AG09309 (cell line): ENCODE data around the gene MTHFD1L.

Source experiments
- DNase-seq: peaks from one replicate; pipeline ENCODE4 v3.0.0-alpha.2; 2010; ENCODE audit warnings: low read depth
- H3K4me3 ChIP-seq: 2 replicates; pipeline ENCODE4 v1.5.1; 2011; ENCODE audit warnings: mild to moderate bottlenecking, low read depth, low read length, moderate library complexity; ENCODE audit not compliant: control insufficient read depth
- TF ChIP-seq, protein P1 (sequence below): IDR thresholded peaks from 2 replicates; pipeline ENCODE4 v1.5.1; 2011; ENCODE audit warnings: mild to moderate bottlenecking, low read depth, low read length, inconsistent platforms; ENCODE audit not compliant: insufficient read depth, control insufficient read depth; ENCODE audit errors: missing control alignments

MTHFD1L gene

GRCh38 chr6:150992262-150992661, 126.8 kb downstream of the MTHFD1L start:
- no peak for DNase-seq
- TF ChIP-seq, protein P1, sequence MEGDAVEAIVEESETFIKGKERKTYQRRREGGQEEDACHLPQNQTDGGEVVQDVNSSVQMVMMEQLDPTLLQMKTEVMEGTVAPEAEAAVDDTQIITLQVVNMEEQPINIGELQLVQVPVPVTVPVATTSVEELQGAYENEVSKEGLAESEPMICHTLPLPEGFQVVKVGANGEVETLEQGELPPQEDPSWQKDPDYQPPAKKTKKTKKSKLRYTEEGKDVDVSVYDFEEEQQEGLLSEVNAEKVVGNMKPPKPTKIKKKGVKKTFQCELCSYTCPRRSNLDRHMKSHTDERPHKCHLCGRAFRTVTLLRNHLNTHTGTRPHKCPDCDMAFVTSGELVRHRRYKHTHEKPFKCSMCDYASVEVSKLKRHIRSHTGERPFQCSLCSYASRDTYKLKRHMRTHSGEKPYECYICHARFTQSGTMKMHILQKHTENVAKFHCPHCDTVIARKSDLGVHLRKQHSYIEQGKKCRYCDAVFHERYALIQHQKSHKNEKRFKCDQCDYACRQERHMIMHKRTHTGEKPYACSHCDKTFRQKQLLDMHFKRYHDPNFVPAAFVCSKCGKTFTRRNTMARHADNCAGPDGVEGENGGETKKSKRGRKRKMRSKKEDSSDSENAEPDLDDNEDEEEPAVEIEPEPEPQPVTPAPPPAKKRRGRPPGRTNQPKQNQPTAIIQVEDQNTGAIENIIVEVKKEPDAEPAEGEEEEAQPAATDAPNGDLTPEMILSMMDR, result no peak
- H3K4me3 ChIP-seq, result no peak overlapping the region

- no peak overlapping the region for H3K4me3 ChIP-seq
- no peak for DNase-seq
- TF ChIP-seq, protein P1, result no peak
Observed at GRCh38 chr6:150992703-150993102, 127.2 kb downstream of the MTHFD1L start.

- no peak for DNase-seq
- TF ChIP-seq, protein P1, result no peak
- H3K4me3 ChIP-seq, result no peak overlapping the region
Observed at GRCh38 chr6:150993253-150993652, 127.8 kb downstream of the MTHFD1L start.

DNA sequence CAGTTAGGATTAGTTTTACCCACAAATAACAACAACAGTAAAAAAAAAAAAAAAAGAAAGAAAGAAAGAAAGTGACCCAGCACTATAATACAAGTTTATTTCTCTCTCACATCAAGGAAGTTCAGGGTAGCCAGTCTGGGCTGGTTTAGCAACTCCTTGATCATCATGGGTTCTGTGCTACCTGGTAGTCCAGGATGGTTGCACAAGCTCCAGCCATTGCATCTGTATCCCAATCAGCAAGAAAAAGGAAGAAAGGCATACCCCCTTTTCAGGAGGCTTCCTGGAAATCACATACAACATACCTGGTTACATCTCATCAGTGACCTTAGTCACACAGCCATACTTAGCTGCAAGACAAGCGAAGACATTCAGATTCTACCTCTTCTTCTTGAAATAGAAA, 128.5 kb downstream of the MTHFD1L start:
- TF ChIP-seq, protein P1, result no peak
- no peak for DNase-seq

GRCh38 chr6:150996968-150997367, 131.5 kb downstream of the MTHFD1L start:
- TF ChIP-seq, protein P1, result no peak
- no peak overlapping the region for H3K4me3 ChIP-seq
- no peak for DNase-seq

More for the DNA sequence above, 128.5 kb downstream of the MTHFD1L start:
- no peak overlapping the region for H3K4me3 ChIP-seq

GRCh38 chr6:150999107-150999506, 133.6 kb downstream of the MTHFD1L start:
- TF ChIP-seq, protein P1, result no peak

DNA sequence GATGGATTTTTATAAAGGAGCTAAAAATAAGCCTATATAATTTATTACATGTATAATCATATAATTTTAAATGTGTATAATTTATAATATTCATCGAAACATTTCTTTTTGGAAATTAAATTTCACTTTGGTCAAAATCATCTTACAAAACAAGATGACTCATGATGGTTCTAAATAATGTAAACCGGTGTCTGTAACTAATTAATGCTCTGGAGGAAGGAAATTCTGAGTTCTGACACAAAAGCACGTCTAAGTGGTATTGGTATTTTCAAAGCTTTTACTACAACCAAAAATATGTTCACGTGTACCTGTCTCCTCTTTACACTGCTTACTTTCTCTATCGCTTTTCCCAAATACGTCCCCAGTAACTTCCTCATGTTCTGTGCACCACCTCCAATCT, 134.1 kb downstream of the MTHFD1L start:
- TF ChIP-seq, protein P1, result no peak
- H3K4me3 ChIP-seq, result no peak overlapping the region
- DNase-seq, result no peak

More at GRCh38 chr6:150999107-150999506, 133.6 kb downstream of the MTHFD1L start:
- peak; percentile 63 for DNase-seq
- H3K4me3 ChIP-seq, result no peak overlapping the region
